ENCODE measurements around the gene CHCHD6. TPM values are rescaled to one million over a fixed set of nuclear protein-coding genes. Genes with fewer than 3 reads are reported as not detected.

Gene CHCHD6
- total RNA-seq, 1 donor from 2014 or later: 17.1 TPM

DNA sequence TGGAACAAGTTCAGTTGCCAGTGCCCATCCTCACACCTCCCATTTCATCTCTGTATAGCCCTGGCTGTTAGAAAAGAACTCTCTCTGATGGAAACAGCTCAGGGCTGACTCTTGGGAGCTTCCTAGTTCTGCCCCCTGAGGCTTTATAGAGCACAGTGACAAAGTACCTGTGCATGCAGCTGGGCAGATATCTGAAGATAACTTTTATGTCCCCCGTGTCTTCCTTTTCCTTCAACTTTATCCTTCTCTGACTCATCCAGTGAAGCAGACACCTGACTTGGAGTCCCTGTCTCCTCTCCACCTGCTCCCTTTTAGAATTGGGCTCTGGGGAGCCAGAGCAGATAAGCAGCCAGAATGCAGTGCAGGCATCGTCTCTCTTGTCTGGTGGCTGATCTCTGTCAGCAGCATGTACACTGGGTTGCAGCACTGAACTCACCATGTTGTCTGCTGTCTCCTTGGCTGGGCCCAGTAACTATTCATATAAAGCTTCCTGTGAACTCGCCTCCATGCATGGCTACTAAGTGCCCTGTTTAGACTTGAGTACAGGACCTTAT lies 225.0 kb downstream of the CHCHD6 start:
- H3K27me3 Mint-ChIP-seq (ENCODE audit: low read depth): no peaks in the 10 kb centered on the region
- no peak overlapping the region for H3K27ac Mint-ChIP-seq (ENCODE audit: unreplicated experiment)
- peaks cover 54% of the 10 kb centered on the region for H3K4me1 Mint-ChIP-seq (ENCODE audit: low read depth)
- no peak for DNase-seq (ENCODE audit: low spot score)
- no peaks in the 10 kb centered on the region for H3K36me3 Mint-ChIP-seq (ENCODE audit: low read depth)
- TF ChIP-seq, protein P1, sequence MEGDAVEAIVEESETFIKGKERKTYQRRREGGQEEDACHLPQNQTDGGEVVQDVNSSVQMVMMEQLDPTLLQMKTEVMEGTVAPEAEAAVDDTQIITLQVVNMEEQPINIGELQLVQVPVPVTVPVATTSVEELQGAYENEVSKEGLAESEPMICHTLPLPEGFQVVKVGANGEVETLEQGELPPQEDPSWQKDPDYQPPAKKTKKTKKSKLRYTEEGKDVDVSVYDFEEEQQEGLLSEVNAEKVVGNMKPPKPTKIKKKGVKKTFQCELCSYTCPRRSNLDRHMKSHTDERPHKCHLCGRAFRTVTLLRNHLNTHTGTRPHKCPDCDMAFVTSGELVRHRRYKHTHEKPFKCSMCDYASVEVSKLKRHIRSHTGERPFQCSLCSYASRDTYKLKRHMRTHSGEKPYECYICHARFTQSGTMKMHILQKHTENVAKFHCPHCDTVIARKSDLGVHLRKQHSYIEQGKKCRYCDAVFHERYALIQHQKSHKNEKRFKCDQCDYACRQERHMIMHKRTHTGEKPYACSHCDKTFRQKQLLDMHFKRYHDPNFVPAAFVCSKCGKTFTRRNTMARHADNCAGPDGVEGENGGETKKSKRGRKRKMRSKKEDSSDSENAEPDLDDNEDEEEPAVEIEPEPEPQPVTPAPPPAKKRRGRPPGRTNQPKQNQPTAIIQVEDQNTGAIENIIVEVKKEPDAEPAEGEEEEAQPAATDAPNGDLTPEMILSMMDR (IDR thresholded peaks at IDR 0.05): no peak
- no peak overlapping the region for H3K4me3 Mint-ChIP-seq (ENCODE audit: unreplicated experiment)
- no peaks in the 10 kb centered on the region for H3K9me3 Mint-ChIP-seq (ENCODE audit: low read depth)

DNA sequence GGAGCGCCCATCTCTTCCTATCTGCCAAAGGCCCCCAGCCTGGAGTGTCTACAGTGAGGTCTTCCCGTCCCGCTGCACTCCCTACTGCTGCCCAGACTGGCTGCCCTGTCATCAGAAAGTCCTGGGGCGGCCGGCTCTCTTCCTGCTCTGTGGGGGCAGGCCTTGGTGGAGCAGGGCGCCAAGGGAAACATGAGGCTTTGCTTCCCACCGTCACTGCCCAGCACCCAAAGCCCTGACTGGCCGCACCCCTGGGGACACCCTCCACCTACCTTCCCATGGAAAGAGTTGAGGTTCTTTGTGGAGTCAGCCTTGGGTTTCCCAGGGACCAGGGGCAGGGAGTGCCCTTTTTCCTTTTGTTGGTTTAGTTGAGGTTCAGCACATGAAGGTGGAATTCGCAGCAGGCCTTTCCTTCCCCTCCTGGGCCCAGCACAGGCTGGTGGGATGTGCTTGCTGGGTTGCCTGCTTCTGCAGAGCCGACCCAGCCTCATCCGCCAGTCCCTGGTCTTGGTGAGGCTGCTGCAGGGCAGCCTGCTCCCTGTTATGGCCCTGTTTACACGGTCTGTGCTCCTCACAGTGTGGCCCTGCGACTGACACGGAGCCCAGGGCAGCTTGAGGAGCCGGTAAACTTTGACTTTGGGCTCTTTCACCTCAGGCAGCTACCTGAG lies 227.0 kb downstream of the CHCHD6 start:
- Mint-ChIP-seq H3K36me3 (ENCODE audit: low read depth) (no peaks in the 10 kb centered on the region), H3K27me3 (ENCODE audit: low read depth) (no peaks in the 10 kb centered on the region), H3K4me3 (ENCODE audit: unreplicated experiment) (no peak overlapping the region), H3K4me1 (ENCODE audit: low read depth) (peaks cover 48% of the 10 kb centered on the region), H3K9me3 (ENCODE audit: low read depth) (no peaks in the 10 kb centered on the region), H3K27ac (ENCODE audit: unreplicated experiment) (no peak overlapping the region)
- peak; percentile 49 for DNase-seq (ENCODE audit: low spot score)
- TF ChIP-seq, protein P1 (IDR thresholded peaks at IDR 0.05): no peak

- no peak overlapping the region for H3K27ac Mint-ChIP-seq (ENCODE audit: unreplicated experiment)
- TF ChIP-seq, protein P1 (IDR thresholded peaks at IDR 0.05): no peak
- DNase-seq (ENCODE audit: low spot score): no peak
- H3K27me3 Mint-ChIP-seq (ENCODE audit: low read depth): no peaks in the 10 kb centered on the region
- no peak overlapping the region for H3K4me3 Mint-ChIP-seq (ENCODE audit: unreplicated experiment)
- no peaks in the 10 kb centered on the region for H3K36me3 Mint-ChIP-seq (ENCODE audit: low read depth)
- no peaks in the 10 kb centered on the region for H3K9me3 Mint-ChIP-seq (ENCODE audit: low read depth)
- peaks cover 43% of the 10 kb centered on the region for H3K4me1 Mint-ChIP-seq (ENCODE audit: low read depth)
Measured at GRCh38 chr3:126931806-126932187, 227.8 kb downstream of the CHCHD6 start.

DNA sequence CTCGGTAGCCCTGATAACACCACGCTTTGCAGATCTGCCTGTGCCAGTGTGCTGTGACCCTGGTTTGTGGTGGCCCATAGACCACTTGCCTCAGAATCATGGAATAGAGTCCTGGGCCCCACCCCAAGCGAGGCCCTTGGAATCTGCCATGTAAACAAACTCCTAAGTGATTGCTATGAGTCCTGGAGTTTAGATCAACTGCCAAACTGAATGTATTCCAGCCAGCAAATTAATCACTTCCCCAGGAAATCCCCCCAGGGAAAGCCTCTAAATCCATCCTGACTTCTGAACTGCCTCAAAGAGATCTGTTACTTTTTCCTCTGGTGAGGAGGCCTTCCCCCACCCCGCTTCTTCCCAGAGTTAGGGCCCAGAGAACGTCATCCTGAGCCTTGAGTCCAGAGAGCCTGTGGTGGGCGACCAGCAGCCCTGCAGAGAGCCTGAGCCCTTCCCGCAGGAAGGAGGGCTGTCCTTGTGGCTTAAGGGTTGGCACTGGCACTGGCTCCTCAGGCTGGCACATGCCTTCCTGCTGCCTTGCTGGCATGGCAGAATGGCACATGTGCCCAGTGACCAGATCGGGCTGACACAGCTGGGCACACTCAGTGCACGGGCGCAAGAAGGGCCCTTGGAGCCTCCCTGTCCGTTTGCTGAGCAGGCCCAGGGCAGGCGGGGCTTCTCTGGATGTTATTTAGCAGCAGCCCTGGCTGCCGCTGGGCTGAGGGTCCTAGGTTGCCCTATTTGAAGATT lies 228.3 kb downstream of the CHCHD6 start:
- peaks cover 40% of the 10 kb centered on the region for H3K4me1 Mint-ChIP-seq (ENCODE audit: low read depth)
- H3K27ac Mint-ChIP-seq (ENCODE audit: unreplicated experiment): no peak overlapping the region

GRCh38 chr3:126934031-126934531 lies 230.0 kb downstream of the CHCHD6 start:
- no peaks in the 10 kb centered on the region for H3K27me3 Mint-ChIP-seq (ENCODE audit: low read depth)
- H3K9me3 Mint-ChIP-seq (ENCODE audit: low read depth): no peaks in the 10 kb centered on the region
- peak overlapping the region; percentile 88 for H3K27ac Mint-ChIP-seq (ENCODE audit: unreplicated experiment)
- TF ChIP-seq, protein P1 (IDR thresholded peaks at IDR 0.05): no peak
- peaks cover 46% of the 10 kb centered on the region for H3K4me1 Mint-ChIP-seq (ENCODE audit: low read depth)
- no peaks in the 10 kb centered on the region for H3K36me3 Mint-ChIP-seq (ENCODE audit: low read depth)
- no peak overlapping the region for H3K4me3 Mint-ChIP-seq (ENCODE audit: unreplicated experiment)
- DNase-seq (ENCODE audit: low spot score): no peak

More for the DNA sequence above, 228.3 kb downstream of the CHCHD6 start:
- H3K9me3 Mint-ChIP-seq (ENCODE audit: low read depth): no peaks in the 10 kb centered on the region
- no peak overlapping the region for H3K4me3 Mint-ChIP-seq (ENCODE audit: unreplicated experiment)
- no peaks in the 10 kb centered on the region for H3K27me3 Mint-ChIP-seq (ENCODE audit: low read depth)
- peak; percentile 71 for DNase-seq (ENCODE audit: low spot score)
- TF ChIP-seq, protein P1 (IDR thresholded peaks at IDR 0.05): no peak
- H3K36me3 Mint-ChIP-seq (ENCODE audit: low read depth): no peaks in the 10 kb centered on the region

Measured in chondrocyte (in vitro differentiated cells).